GM12872 (cell line): Measurements from ENCODE around the gene MESD.

Source experiments
- CTCF ChIP-seq: IDR thresholded peaks from 3 replicates; pipeline ENCODE4 v1.5.1; 2011; ENCODE audit warnings: low read depth, mild to moderate bottlenecking, low read length, moderate library complexity; ENCODE audit not compliant: insufficient read depth

The MESD gene

GRCh38 chr15:80912673-80913072 lies 76.9 kb downstream of the MESD start:
- no peak for TF ChIP-seq CTCF

GRCh38 chr15:80911821-80912220 lies 77.8 kb downstream of the MESD start:
- no peak for TF ChIP-seq CTCF

- no peak for TF ChIP-seq CTCF
These were observed 83.4 kb downstream of the MESD start for GRCh38 chr15:80906159-80906766.

GRCh38 chr15:80904998-80905397 lies 84.6 kb downstream of the MESD start:
- TF ChIP-seq CTCF, result no peak

- no peak for TF ChIP-seq CTCF
These were observed 87.3 kb downstream of the MESD start for GRCh38 chr15:80902298-80902801.

GRCh38 chr15:80898040-80898439 lies 91.6 kb downstream of the MESD start:
- TF ChIP-seq CTCF, result no peak
